Adrenal gland (tissue), 12 donors: Measurements from ENCODE around the gene NDUFS5. TPM values are rescaled to one million over a fixed set of nuclear protein-coding genes. Genes with fewer than 3 reads are reported as not detected.
"Not testable (repeated sequence)": the region's sequence is repeated elsewhere in the genome, so short reads cannot be mapped to it uniquely, and the experiment has no call there.

Experiments
- DNase-seq, 7 donors: peaks; one replicate each; pipeline ENCODE4 v3.0.0-alpha.2; 2019 to 2020
- H3K27ac ChIP-seq, 5 donors: fragments of 200-600 bp; sonication (generic) in 4 of 5; 1 replicate in 3 of 5; 2 replicates in 2 of 5; pipeline versions ENCODE4 v1.5.1 to v1.8.0; 2016 to 2020; ENCODE audit warnings: mild to moderate bottlenecking in 1 of 5
- H3K27me3 ChIP-seq: fragments of 200-600 bp; 2 replicates; pipeline ENCODE4 v1.8.0; 2021
- H3K36me3 ChIP-seq, 2 donors: fragments of 200-600 bp; replicated peaks in 1 of 2; 1 replicate in 1 of 2; 2 replicates in 1 of 2; pipeline versions ENCODE4 v1.5.1 to v1.8.0; 2018 to 2022
- H3K4me1 ChIP-seq, 2 donors: fragments of 200-600 bp; replicated peaks in 1 of 2; 1 replicate in 1 of 2; 2 replicates in 1 of 2; pipeline versions ENCODE4 v1.5.1 to v1.8.0; 2018 to 2021
- H3K4me3 ChIP-seq, 4 donors: fragments of 200-600 bp; sonication (generic) in 3 of 4; one replicate each; pipeline ENCODE4 v1.5.1; 2016 to 2018
- H3K9me3 ChIP-seq, 3 donors: fragments of 200-600 bp; sonication (generic) in 1 of 3; replicated peaks in 1 of 3; 1 replicate in 2 of 3; 2 replicates in 1 of 3; pipeline versions ENCODE4 v1.5.1 to v1.8.0; 2016 to 2021
- POLR2A ChIP-seq, 2 donors: fragments of 450-650 bp; IDR thresholded peaks; one replicate each; pipeline ENCODE4 v1.6.1; 2017; ENCODE audit warnings: antibody characterized with exemption in 2 of 2, mild to moderate bottlenecking in 2 of 2, moderate library complexity in 1 of 2
- WGBS, 4 donors: extraction: QIAGEN DNeasy Blood & Tissue Kit in 2 of 4; methylation state at CpG; one replicate each; pipeline versions ENCODE4 v1.1.5 to v1.1.7; 2013 to 2017; 5-methylcytosine and 5-hydroxymethylcytosine counted together
- intact Hi-C, 2 donors: fragments of 100-400 bp; cut with DNase I; formaldehyde crosslinking; loops; one replicate each; pipeline versions ENCODE4 v1.14.1 to v1.15.0; 2022 to 2023
- polyA plus RNA-seq, 3 donors: library from polyadenylated mRNA; stranded (reverse); fragments of 200-250 nt in 2 of 3; fragments of 350-450 nt in 1 of 3; fragmentation: Illumina TruSeq in 1 of 3; extraction: RNeasy Lipid Tissue Mini Kit (QIAGEN cat#74804) in 1 of 3; gene quantifications; one replicate each; pipeline ENCODE4 v1.2.3, GENCODE V29; 2013 to 2014
- total RNA-seq, 9 donors: library from RNA; depleted of rRNA in 4 of 9; stranded (reverse); fragments of >200 nt in 4 of 9; fragments of 120-200 nt in 1 of 9; fragmentation: NEBNext Ultra II Directional in 1 of 9; extraction: Animal tissue kit (Norgen Biotek cat#: 25700) in 1 of 9; gene quantifications; one replicate each; pipeline versions ENCODE4 v1.1.0 to v1.2.4, GENCODE V29; 2013 to 2023
- TF ChIP-seq, protein P1 (sequence below), 6 experiments: fragments of 450-650 bp in 4 of 6; fragments of 200-600 bp in 2 of 6; sonication (generic) in 1 of 6; IDR thresholded peaks; 1 replicate in 5 of 6; 2 replicates in 1 of 6; pipeline versions ENCODE4 v1.5.1 to v1.8.0; 2016 to 2021; ENCODE audit warnings: antibody characterized with exemption in 6 of 6, mild to moderate bottlenecking in 2 of 6, moderate library complexity in 1 of 6
- donor health status: healthy with polysubstance abuse.
- donor health status: Bipolar disorder and iron deficiency.
- donor health status: DM: yes; HTN: yes; CAD: no.
- donor health status: DM: no; HTN: no; CAD: no.
- donor health status: DM: no; HTN: no; CAD: no.
- donor health status: DM: yes; HTN: yes; CAD: no.

Gene NDUFS5
- total and polyA plus RNA-seq, 12 donors, result 201 to 1,638 (median 408) TPM

DNA sequence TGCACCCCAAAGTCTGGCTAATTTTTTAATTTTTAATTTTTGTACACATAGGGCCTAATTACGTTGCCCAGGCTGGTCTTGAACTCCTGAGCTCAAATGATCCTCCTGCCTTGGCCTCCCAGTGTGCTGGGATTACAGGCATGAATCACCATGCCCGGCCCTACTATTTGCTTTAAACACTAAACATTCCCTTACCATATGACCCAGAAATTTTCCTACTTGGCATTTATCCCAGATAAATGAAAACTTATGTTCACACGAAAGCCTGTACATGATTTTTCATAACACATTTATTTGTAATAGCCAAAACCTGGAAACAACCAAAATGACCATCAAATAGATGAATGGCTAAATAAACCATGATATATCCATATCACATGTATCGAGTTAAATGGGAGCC, 35.8 kb downstream of the NDUFS5 start:
- no peak overlapping the region for H3K4me3 ChIP-seq
- H3K4me1 ChIP-seq, result no peaks in the 10 kb centered on the region
- no peaks in the 10 kb centered on the region for H3K9me3 ChIP-seq
- no peak for TF ChIP-seq POLR2A (IDR thresholded peaks at IDR 0.05)
- TF ChIP-seq, protein P1, sequence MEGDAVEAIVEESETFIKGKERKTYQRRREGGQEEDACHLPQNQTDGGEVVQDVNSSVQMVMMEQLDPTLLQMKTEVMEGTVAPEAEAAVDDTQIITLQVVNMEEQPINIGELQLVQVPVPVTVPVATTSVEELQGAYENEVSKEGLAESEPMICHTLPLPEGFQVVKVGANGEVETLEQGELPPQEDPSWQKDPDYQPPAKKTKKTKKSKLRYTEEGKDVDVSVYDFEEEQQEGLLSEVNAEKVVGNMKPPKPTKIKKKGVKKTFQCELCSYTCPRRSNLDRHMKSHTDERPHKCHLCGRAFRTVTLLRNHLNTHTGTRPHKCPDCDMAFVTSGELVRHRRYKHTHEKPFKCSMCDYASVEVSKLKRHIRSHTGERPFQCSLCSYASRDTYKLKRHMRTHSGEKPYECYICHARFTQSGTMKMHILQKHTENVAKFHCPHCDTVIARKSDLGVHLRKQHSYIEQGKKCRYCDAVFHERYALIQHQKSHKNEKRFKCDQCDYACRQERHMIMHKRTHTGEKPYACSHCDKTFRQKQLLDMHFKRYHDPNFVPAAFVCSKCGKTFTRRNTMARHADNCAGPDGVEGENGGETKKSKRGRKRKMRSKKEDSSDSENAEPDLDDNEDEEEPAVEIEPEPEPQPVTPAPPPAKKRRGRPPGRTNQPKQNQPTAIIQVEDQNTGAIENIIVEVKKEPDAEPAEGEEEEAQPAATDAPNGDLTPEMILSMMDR (IDR thresholded peaks at IDR 0.05), result no peak
- intact Hi-C loops, result no loop called here
- no peaks in the 10 kb centered on the region for H3K27me3 ChIP-seq
- H3K27ac ChIP-seq, result no peak overlapping the region
- DNase-seq, result no peak
- no peaks in the 10 kb centered on the region for H3K36me3 ChIP-seq
- WGBS, 4 donors, result 84 to 95% (median 89%) methylated on average over 4 of the region's 4 CpGs

DNA sequence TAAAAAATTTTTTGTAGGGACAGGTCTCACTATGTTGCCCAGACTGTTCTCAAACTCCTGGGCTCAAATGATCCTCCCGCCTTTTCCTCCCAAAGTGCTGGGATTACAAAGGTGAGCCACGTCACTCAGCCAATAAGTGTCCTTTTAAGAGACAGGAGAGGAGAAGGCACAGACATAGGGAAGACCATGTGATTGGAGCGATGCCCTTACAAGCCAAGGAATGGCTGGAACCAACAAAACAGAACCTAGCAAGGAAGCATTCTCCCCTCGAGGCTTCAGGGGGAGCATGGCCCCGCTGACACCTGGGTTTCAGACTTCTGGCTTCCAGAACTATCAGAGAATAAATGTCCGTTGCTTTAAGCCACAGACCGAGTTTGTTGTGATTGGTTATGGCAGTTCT, 37.0 kb downstream of the NDUFS5 start:
- H3K27ac ChIP-seq, result no peak overlapping the region
- H3K4me3 ChIP-seq, result no peak overlapping the region
- WGBS, 4 donors, result 69 to 78% (median 73%) methylated on average over 7 of the region's 7 CpGs
- no peaks in the 10 kb centered on the region for H3K9me3 ChIP-seq
- TF ChIP-seq POLR2A (IDR thresholded peaks at IDR 0.05), result no peak
- TF ChIP-seq, protein P1 (IDR thresholded peaks at IDR 0.05), result no peak
- intact Hi-C loops, result no loop called here
- H3K4me1 ChIP-seq, result no peaks in the 10 kb centered on the region
- H3K27me3 ChIP-seq, result no peaks in the 10 kb centered on the region
- no peak for DNase-seq
- H3K36me3 ChIP-seq, result no peaks in the 10 kb centered on the region

DNA sequence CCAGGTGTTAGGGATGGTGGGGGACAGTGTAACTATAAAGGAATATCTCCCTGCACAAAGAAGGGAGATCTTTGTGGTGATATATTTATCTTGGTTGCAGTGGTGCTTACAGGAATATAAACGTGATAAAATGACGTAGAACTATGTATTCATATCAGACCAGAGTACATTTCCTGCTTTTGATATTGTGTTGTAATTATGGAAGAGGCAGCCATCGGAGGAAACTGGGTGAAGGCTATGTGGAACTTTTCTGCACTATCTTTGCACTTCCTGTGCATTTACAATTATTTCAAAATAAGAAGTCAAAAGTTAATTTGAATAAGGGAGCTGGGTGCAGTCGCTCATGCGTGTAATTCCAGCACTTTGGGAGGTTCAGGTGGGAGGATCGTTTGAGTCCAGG, 37.6 kb downstream of the NDUFS5 start:
- no peaks in the 10 kb centered on the region for H3K27me3 ChIP-seq
- TF ChIP-seq, protein P1 (IDR thresholded peaks at IDR 0.05), result no peak
- no peak for TF ChIP-seq POLR2A (IDR thresholded peaks at IDR 0.05)
- DNase-seq, result no peak
- 39 to 57% (median 45%) methylated on average over 6 of the region's 6 CpGs for WGBS, 4 donors
- H3K36me3 ChIP-seq, result no peaks in the 10 kb centered on the region
- H3K4me1 ChIP-seq, result no peaks in the 10 kb centered on the region
- intact Hi-C loops, result no loop called here
- no peaks in the 10 kb centered on the region for H3K9me3 ChIP-seq
- no peak overlapping the region for H3K4me3 ChIP-seq
- H3K27ac ChIP-seq, result no peak overlapping the region

DNA sequence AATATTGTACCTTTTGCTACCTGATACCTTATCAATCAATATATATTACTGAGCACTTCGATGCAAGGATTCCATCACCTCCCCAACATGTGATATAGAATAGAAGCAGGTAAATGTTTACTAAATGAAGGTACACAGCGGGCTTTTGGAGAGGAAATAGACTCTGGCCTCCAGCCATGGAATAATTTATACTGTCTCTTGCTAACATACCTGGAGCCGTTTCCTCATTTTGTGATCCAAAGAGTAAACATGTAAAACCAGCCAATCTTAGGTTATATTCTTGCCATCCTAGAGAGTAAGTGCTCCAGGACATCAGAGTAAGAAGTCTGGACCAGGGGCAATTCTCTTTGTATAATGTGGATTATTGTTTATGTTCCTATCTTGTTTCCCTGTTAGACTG, 39.4 kb downstream of the NDUFS5 start:
- intact Hi-C loops, result no loop called here
- 74 to 86% (median 81%) methylated on average over 3 of the region's 3 CpGs for WGBS, 4 donors
- no peak overlapping the region for H3K4me3 ChIP-seq
- TF ChIP-seq, protein P1 (IDR thresholded peaks at IDR 0.05), result no peak
- TF ChIP-seq POLR2A (IDR thresholded peaks at IDR 0.05), result no peak
- no peaks in the 10 kb centered on the region for H3K27me3 ChIP-seq
- no peak for DNase-seq
- no peaks in the 10 kb centered on the region for H3K4me1 ChIP-seq
- H3K36me3 ChIP-seq, result no peaks in the 10 kb centered on the region
- no peak overlapping the region for H3K27ac ChIP-seq
- no peaks in the 10 kb centered on the region for H3K9me3 ChIP-seq

GRCh38 chr1:39068227-39068626, 42.1 kb downstream of the NDUFS5 start:
- H3K4me3 ChIP-seq, H3K9me3 ChIP-seq, intact Hi-C loops, DNase-seq, H3K27ac ChIP-seq, H3K27me3 ChIP-seq, H3K36me3 ChIP-seq, H3K4me1 ChIP-seq: not testable (repeated sequence)
- 97 to 98% (median 98%) methylated on average over 7 of the region's 7 CpGs for WGBS, 4 donors

GRCh38 chr1:39071557-39071956, 45.4 kb downstream of the NDUFS5 start:
- H3K36me3 ChIP-seq, H3K27ac ChIP-seq, DNase-seq, intact Hi-C loops, H3K4me3 ChIP-seq, H3K27me3 ChIP-seq, H3K9me3 ChIP-seq: not testable (repeated sequence)
- H3K4me1 ChIP-seq, result peaks cover 10 to 12% of the 10 kb centered on the region in 2 donors
